ENCODE results near the gene USP32.

DNA sequence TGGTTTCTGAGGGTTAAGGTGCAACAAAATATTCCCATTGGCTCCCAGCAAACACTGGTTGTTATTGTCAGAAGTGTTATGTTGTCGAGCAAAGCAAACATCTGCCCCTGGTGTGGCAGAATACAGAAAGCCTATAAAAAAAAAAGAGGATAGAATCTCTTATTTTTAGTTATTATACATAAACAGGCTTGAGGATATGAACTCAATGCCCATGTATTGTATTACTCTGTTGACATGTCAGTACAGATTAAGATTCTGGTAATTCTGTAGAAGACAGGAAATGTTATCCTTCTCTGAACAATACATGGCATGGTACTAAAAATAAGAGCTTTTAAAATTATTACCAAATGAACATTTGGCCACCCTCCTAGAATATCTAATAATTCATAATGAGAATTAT lies 168.5 kb downstream of the USP32 start:
- TF ChIP-seq, protein P1, sequence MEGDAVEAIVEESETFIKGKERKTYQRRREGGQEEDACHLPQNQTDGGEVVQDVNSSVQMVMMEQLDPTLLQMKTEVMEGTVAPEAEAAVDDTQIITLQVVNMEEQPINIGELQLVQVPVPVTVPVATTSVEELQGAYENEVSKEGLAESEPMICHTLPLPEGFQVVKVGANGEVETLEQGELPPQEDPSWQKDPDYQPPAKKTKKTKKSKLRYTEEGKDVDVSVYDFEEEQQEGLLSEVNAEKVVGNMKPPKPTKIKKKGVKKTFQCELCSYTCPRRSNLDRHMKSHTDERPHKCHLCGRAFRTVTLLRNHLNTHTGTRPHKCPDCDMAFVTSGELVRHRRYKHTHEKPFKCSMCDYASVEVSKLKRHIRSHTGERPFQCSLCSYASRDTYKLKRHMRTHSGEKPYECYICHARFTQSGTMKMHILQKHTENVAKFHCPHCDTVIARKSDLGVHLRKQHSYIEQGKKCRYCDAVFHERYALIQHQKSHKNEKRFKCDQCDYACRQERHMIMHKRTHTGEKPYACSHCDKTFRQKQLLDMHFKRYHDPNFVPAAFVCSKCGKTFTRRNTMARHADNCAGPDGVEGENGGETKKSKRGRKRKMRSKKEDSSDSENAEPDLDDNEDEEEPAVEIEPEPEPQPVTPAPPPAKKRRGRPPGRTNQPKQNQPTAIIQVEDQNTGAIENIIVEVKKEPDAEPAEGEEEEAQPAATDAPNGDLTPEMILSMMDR (optimal IDR thresholded peaks at IDR 0.05 in 1 of 3, IDR thresholded peaks at IDR 0.05 in 1 of 3, conservative IDR thresholded peaks at IDR 0.05 in 1 of 3; ENCODE audit: extremely low read depth in 1 of 3, insufficient read depth in 2 of 3, low read length in 3 of 3), result no peak
- no peak for TF ChIP-seq EZH2 (IDR thresholded peaks at IDR 0.05; ENCODE audit: low read length)
